HCT116 (cell line): ENCODE results near the gene GTSF1L. TPM values are rescaled to one million over a fixed set of nuclear protein-coding genes. Genes with fewer than 3 reads are reported as not detected.

ENCODE experiments used
- ATAC-seq: fragments of 200-7000 bp; cut with Tn5 transposase; 2 replicates; pipeline ENCODE4 v1.9.1; 2020; ENCODE audit warnings: mild to moderate bottlenecking, moderate library complexity
- BruUV-seq: library from RNA; stranded (reverse); fragments of 400-500 nt; replicated peaks from 2 replicates; lab custom pipeline; 2021; lab: Mats Ljungman, UMichigan
- CTCF ChIA-PET: fragments of 300-600 bp; sonication (Branson Sonifier 250); formaldehyde crosslinking; loops from one replicate; lab custom pipeline; 2021; ENCODE audit warnings: antibody characterized with exemption; lab: Charles Lee
- POLR2A ChIA-PET: fragments of 300-600, 350-600 bp; sonication (Branson Sonifier 250); formaldehyde crosslinking; loops from one replicate; lab custom pipeline; 2021; ENCODE audit warnings: antibody characterized with exemption; lab: Charles Lee
- RAD21 ChIA-PET, 2 experiments: fragments of 300-600 bp; sonication (Branson Sonifier 250); formaldehyde crosslinking; loops; one replicate each; lab custom pipeline; 2023; ENCODE audit warnings: low total read pairs in 2 of 2; ENCODE audit not compliant: uncharacterized antibody in 2 of 2, unreplicated experiment in 2 of 2, low non-redundant PET in 1 of 2; lab: Charles Lee
- DNase-seq: peaks from one replicate; pipeline ENCODE4 v3.0.0-alpha.2; 2010; ENCODE audit warnings: low read depth, low spot score
- H2AFZ ChIP-seq: fragments of 200-600 bp; shearing (Covaris generic), sonication (generic); 2 replicates; pipeline ENCODE4 v1.6.1; 2017; ENCODE audit warnings: low read depth, mixed run types, mixed read lengths, antibody characterized with exemption, low read length; ENCODE audit not compliant: poor library complexity, severe bottlenecking
- H3K27ac ChIP-seq: 2 replicates; pipeline ENCODE4 v1.5.1; 2012; ENCODE audit warnings: low read depth, low read length
- H3K27me3 ChIP-seq: fragments of 200-600 bp; sonication (generic); 2 replicates; pipeline ENCODE4 v1.6.1; 2016; ENCODE audit warnings: mixed run types, low read length, mixed read lengths; ENCODE audit not compliant: insufficient read depth
- H3K36me3 ChIP-seq, 2 experiments: fragments of 200-500 bp in 1 of 2; fragments of 200-600 bp in 1 of 2; sonication (Bioruptor generic) in 1 of 2; sonication (generic) in 1 of 2; 2 replicates each; pipeline versions ENCODE4 v1.5.1 to v1.6.1; 2014 to 2016; ENCODE audit warnings: low read length in 2 of 2, inconsistent platforms in 1 of 2, mixed read lengths in 1 of 2, mixed run types in 1 of 2; ENCODE audit not compliant: insufficient read depth in 2 of 2, control insufficient read depth in 1 of 2
- H3K4me1 ChIP-seq, 2 experiments: fragments of 200-600 bp in 1 of 2; sonication (generic) in 1 of 2; 2 replicates each; pipeline versions ENCODE4 v1.5.1 to v1.6.1; 2012 to 2017; ENCODE audit warnings: low read length in 2 of 2, inconsistent platforms in 1 of 2, mild to moderate bottlenecking in 1 of 2, mixed read lengths in 1 of 2, mixed run types in 1 of 2, moderate library complexity in 1 of 2; ENCODE audit not compliant: insufficient read depth in 2 of 2, control insufficient read depth in 1 of 2
- H3K4me2 ChIP-seq: fragments of 200-600 bp; sonication (generic); 2 replicates; pipeline ENCODE4 v1.6.1; 2017; ENCODE audit warnings: mixed run types, low read length, mixed read lengths
- H3K4me3 ChIP-seq, 2 experiments: fragments of 200-600 bp in 1 of 2; sonication (generic) in 1 of 2; replicated peaks in 1 of 2; 2 replicates each; pipeline ENCODE4 v1.5.1; 2011 to 2016; ENCODE audit warnings: low read length in 2 of 2, control low read depth in 1 of 2, low read depth in 1 of 2, mild to moderate bottlenecking in 1 of 2, mixed read lengths in 1 of 2, mixed run types in 1 of 2
- H3K79me2 ChIP-seq: fragments of 200-600 bp; sonication (generic); 2 replicates; pipeline ENCODE4 v1.6.1; 2017; ENCODE audit warnings: mild to moderate bottlenecking, mixed run types, low read length, moderate library complexity, mixed read lengths; ENCODE audit not compliant: insufficient read depth
- H3K9ac ChIP-seq: fragments of 200-600 bp; sonication (generic); 2 replicates; pipeline ENCODE4 v1.6.1; 2016; ENCODE audit warnings: low read length, mixed read lengths
- H3K9me2 ChIP-seq: fragments of 200-600 bp; sonication (generic), shearing (Covaris generic); 2 replicates; pipeline ENCODE4 v1.6.1; 2017; ENCODE audit warnings: mixed run types, mild to moderate bottlenecking, moderate library complexity; ENCODE audit not compliant: insufficient read depth
- H3K9me3 ChIP-seq, 2 experiments: fragments of 200-500 bp in 1 of 2; fragments of 200-600 bp in 1 of 2; sonication (Bioruptor generic) in 1 of 2; sonication (generic) in 1 of 2; 2 replicates each; pipeline ENCODE4 v1.6.1; 2014 to 2017; ENCODE audit warnings: low read length in 2 of 2, mixed read lengths in 2 of 2, inconsistent platforms in 1 of 2, low read depth in 1 of 2, mild to moderate bottlenecking in 1 of 2, mixed run types in 1 of 2, moderate library complexity in 1 of 2; ENCODE audit not compliant: control insufficient read depth in 1 of 2, insufficient read depth in 1 of 2
- H4K20me1 ChIP-seq: fragments of 200-600 bp; sonication (generic), shearing (Covaris generic); 2 replicates; pipeline ENCODE4 v1.6.1; 2017; ENCODE audit warnings: mixed run types, mild to moderate bottlenecking, moderate library complexity; ENCODE audit not compliant: insufficient read depth
- CBX3 ChIP-seq: IDR thresholded peaks from 2 replicates; pipeline ENCODE4 v1.6.1; 2012; ENCODE audit warnings: low read depth
- CEBPB ChIP-seq: IDR thresholded peaks from 2 replicates; pipeline ENCODE4 v1.6.1; 2012; ENCODE audit warnings: low read depth
- CTCF ChIP-seq, 3 experiments: fragments of 200-600 bp in 1 of 3; sonication (generic) in 1 of 3; IDR thresholded peaks in 2 of 3; conservative IDR thresholded peaks in 1 of 3; 2 replicates each; pipeline ENCODE4 v1.5.1; 2012 to 2017; ENCODE audit warnings: low read depth in 2 of 3, low read length in 2 of 3, antibody characterized with exemption in 1 of 3, borderline replicate concordance in 1 of 3, control low read depth in 1 of 3, mild to moderate bottlenecking in 1 of 3, mixed read lengths in 1 of 3, mixed run types in 1 of 3, moderate library complexity in 1 of 3; ENCODE audit not compliant: insufficient read depth in 1 of 3
- EGR1 ChIP-seq: IDR thresholded peaks from 2 replicates; pipeline ENCODE4 v1.6.1; 2012; ENCODE audit warnings: low read depth
- JUND ChIP-seq: IDR thresholded peaks from 2 replicates; pipeline ENCODE4 v1.6.1; 2012
- RAD21 ChIP-seq: IDR thresholded peaks from 2 replicates; pipeline ENCODE4 v1.6.1; 2012; ENCODE audit warnings: low read depth, mild to moderate bottlenecking
- SIN3A ChIP-seq: IDR thresholded peaks from 2 replicates; pipeline ENCODE4 v1.6.1; 2012; ENCODE audit warnings: low read depth
- SP1 ChIP-seq: IDR thresholded peaks from 2 replicates; pipeline ENCODE4 v1.6.1; 2012; ENCODE audit warnings: low read depth
- SRF ChIP-seq: IDR thresholded peaks from 2 replicates; pipeline ENCODE4 v1.6.1; 2012; ENCODE audit warnings: low read depth
- TCF7L2 ChIP-seq: IDR thresholded peaks from 2 replicates; pipeline ENCODE4 v1.7.0; 2011; ENCODE audit warnings: borderline replicate concordance, inconsistent platforms; ENCODE audit not compliant: insufficient read depth, insufficient read length; ENCODE audit errors: extremely low read depth
- YY1 ChIP-seq: IDR thresholded peaks from 2 replicates; pipeline ENCODE4 v1.6.1; 2011; ENCODE audit warnings: low read length, low read depth, moderate library complexity, mild to moderate bottlenecking; ENCODE audit not compliant: insufficient replicate concordance; ENCODE audit errors: extremely low read depth
- ZFX ChIP-seq: fragments of 450-650 bp; IDR thresholded peaks from 2 replicates; pipeline ENCODE4 v1.6.1; 2017
- intact Hi-C: fragments of 100-400 bp; cut with micrococcal nuclease; formaldehyde crosslinking; loops from 2 replicates; pipeline ENCODE4 v1.10.0; 2022
- total RNA-seq: library from RNA; stranded (reverse); gene quantifications from one replicate; pipeline ENCODE4 v1.2.1, GENCODE V29; 2021; ENCODE audit not compliant: unreplicated experiment

The GTSF1L gene
- total RNA-seq, 1 experiment from 2014 or later = not detected

- Histone ChIP-seq H3K4me2 (no peak overlapping the region), H4K20me1 (no peaks in the 10 kb centered on the region), H3K9ac (no peak overlapping the region), H3K36me3 (peaks cover 9 to 28% of the 10 kb centered on the region in 2 experiments; a peak in 3 of 4 replicates), H3K79me2 (peaks cover 43% of the 10 kb centered on the region), H3K4me3 (no peak overlapping the region), H2AFZ (no peak overlapping the region), H3K9me2 (no peaks in the 10 kb centered on the region), H3K27me3 (no peaks in the 10 kb centered on the region), H3K9me3 (no peaks in the 10 kb centered on the region), H3K4me1 (no peaks in the 10 kb centered on the region), H3K27ac (no peak overlapping the region)
- CTCF ChIA-PET = no interaction called here
- BruUV-seq = no TSS peak
- POLR2A ChIA-PET = no interaction called here
- TF ChIP-seq CEBPB (no peak), SIN3A (no peak), RAD21 (no peak), JUND (no peak), YY1 (no peak), CTCF (IDR thresholded peaks at IDR 0.05 in 2 of 3, conservative IDR thresholded peaks at IDR 0.05 in 1 of 3; ENCODE audit: borderline replicate concordance in 1 of 3, insufficient read depth in 1 of 3, low read depth in 2 of 3, low read length in 2 of 3) (no peak), TCF7L2 (no peak), EGR1 (no peak), ZFX (no peak), CBX3 (no peak), SP1 (no peak), SRF (no peak)
- ATAC-seq (no peak), DNase-seq (no peak)
- RAD21 ChIA-PET = no interaction called here
- intact Hi-C loops = no loop called here
Measured at GRCh38 chr20:43682446-43682845, 44.4 kb downstream of the GTSF1L start.
